ENCODE results near the gene MMRN1. TPM values are rescaled to one million over a fixed set of nuclear protein-coding genes. Genes with fewer than 3 reads are reported as not detected.

Gene MMRN1
- total and polyA plus RNA-seq, 9 donors: 2.9 to 40.4 (median 30.8) TPM

GRCh38 chr4:89860971-89861370, 33.7 kb upstream of the MMRN1 start:
- no peak for DNase-seq
- intact Hi-C loops (cut with DNase I): loop anchor here in 1 of 4 donors (10.0 kb wide), 1 partner anchor 196 kb away; no protein-coding TSS in a partner anchor
- 93 to 96% (median 95%) methylated on average over 5 of the region's 5 CpGs for WGBS, 3 donors
- no peak overlapping the region for H3K4me3 ChIP-seq
- H3K36me3 ChIP-seq: no peaks in the 10 kb centered on the region
- H3K27ac ChIP-seq: no peak overlapping the region
- H3K9me3 ChIP-seq: no peaks in the 10 kb centered on the region
- no peak for TF ChIP-seq EP300 (IDR thresholded peaks at IDR 0.05)
- TF ChIP-seq POLR2A (IDR thresholded peaks at IDR 0.05): no peak
- TF ChIP-seq CTCF (IDR thresholded peaks at IDR 0.05): no peak
- no peaks in the 10 kb centered on the region for H3K27me3 ChIP-seq
- no peaks in the 10 kb centered on the region for H3K4me1 ChIP-seq (ENCODE audit: insufficient read depth)

- H3K27ac ChIP-seq: no peak overlapping the region
- H3K4me1 ChIP-seq (ENCODE audit: insufficient read depth): no peaks in the 10 kb centered on the region
- intact Hi-C loops (cut with DNase I): loop anchor here in 1 of 4 donors (10.0 kb wide), 1 partner anchor 199 kb away; no protein-coding TSS in a partner anchor
- no peaks in the 10 kb centered on the region for H3K27me3 ChIP-seq
- H3K4me3 ChIP-seq: no peak overlapping the region
- no peak for DNase-seq
- no peaks in the 10 kb centered on the region for H3K9me3 ChIP-seq
- TF ChIP-seq EP300 (IDR thresholded peaks at IDR 0.05): no peak
- no peak for TF ChIP-seq CTCF (IDR thresholded peaks at IDR 0.05)
- TF ChIP-seq POLR2A (IDR thresholded peaks at IDR 0.05): no peak
- no peaks in the 10 kb centered on the region for H3K36me3 ChIP-seq
- WGBS, 3 donors: 81 to 91% (median 86%) methylated on average over 5 of the region's 5 CpGs
These were observed 31.1 kb upstream of the MMRN1 start for GRCh38 chr4:89863533-89863932.

GRCh38 chr4:89868276-89868675, 26.4 kb upstream of the MMRN1 start:
- Histone ChIP-seq H3K4me1 (ENCODE audit: insufficient read depth) (no peaks in the 10 kb centered on the region), H3K27me3 (no peaks in the 10 kb centered on the region), H3K27ac (no peak overlapping the region), H3K4me3 (no peak overlapping the region), H3K36me3 (no peaks in the 10 kb centered on the region), H3K9me3 (no peaks in the 10 kb centered on the region)
- no peak for DNase-seq
- TF ChIP-seq EP300 (IDR thresholded peaks at IDR 0.05): no peak
- no peak for TF ChIP-seq CTCF (IDR thresholded peaks at IDR 0.05)
- TF ChIP-seq POLR2A (IDR thresholded peaks at IDR 0.05): no peak
- intact Hi-C loops (cut with DNase I): loop anchor here in 2 of 4 donors (5.0 to 10.0 kb wide), 2 partner anchors 203 to 211 kb away; no protein-coding TSS in a partner anchor

GRCh38 chr4:89868999-89869589, 25.6 kb upstream of the MMRN1 start:
- H3K36me3 ChIP-seq: no peaks in the 10 kb centered on the region
- H3K4me3 ChIP-seq: no peak overlapping the region
- no peaks in the 10 kb centered on the region for H3K27me3 ChIP-seq
- H3K9me3 ChIP-seq: no peaks in the 10 kb centered on the region
- TF ChIP-seq EP300 (IDR thresholded peaks at IDR 0.05): no peak
- TF ChIP-seq POLR2A (IDR thresholded peaks at IDR 0.05): no peak
- no peak for TF ChIP-seq CTCF (IDR thresholded peaks at IDR 0.05)
- H3K27ac ChIP-seq: no peak overlapping the region
- WGBS, 3 donors: 49 to 53% (median 51%) methylated on average over 2 of the region's 2 CpGs
- no peak for DNase-seq
- intact Hi-C loops (cut with DNase I): loop anchor here in 2 of 4 donors (5.0 to 10.0 kb wide), 2 partner anchors 204 to 212 kb away; no protein-coding TSS in a partner anchor
- H3K4me1 ChIP-seq (ENCODE audit: insufficient read depth): no peaks in the 10 kb centered on the region

All from ovary (tissue), 9 donors.